Measurements from ENCODE around the gene LIX1.

DNA sequence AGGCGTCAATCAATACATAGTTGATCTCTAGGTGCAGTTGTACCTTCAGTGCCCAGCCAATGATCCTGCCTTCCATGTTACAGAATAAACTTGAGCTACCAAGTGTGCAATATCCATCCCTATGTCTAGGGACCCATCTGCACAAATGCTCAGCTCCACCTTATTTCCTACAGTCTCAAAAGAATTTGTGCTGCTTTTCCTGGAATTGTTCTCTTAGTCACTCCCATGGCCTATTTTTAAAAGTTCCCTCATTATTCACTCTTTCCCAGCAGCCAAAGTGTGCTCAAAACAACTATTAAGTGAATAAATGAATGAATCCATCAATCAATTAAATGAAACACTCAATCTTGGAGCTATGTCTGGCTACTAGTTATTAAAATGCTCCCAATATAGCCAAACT is 14.7 kb downstream of the LIX1 start:
- TF ChIP-seq, protein P1, sequence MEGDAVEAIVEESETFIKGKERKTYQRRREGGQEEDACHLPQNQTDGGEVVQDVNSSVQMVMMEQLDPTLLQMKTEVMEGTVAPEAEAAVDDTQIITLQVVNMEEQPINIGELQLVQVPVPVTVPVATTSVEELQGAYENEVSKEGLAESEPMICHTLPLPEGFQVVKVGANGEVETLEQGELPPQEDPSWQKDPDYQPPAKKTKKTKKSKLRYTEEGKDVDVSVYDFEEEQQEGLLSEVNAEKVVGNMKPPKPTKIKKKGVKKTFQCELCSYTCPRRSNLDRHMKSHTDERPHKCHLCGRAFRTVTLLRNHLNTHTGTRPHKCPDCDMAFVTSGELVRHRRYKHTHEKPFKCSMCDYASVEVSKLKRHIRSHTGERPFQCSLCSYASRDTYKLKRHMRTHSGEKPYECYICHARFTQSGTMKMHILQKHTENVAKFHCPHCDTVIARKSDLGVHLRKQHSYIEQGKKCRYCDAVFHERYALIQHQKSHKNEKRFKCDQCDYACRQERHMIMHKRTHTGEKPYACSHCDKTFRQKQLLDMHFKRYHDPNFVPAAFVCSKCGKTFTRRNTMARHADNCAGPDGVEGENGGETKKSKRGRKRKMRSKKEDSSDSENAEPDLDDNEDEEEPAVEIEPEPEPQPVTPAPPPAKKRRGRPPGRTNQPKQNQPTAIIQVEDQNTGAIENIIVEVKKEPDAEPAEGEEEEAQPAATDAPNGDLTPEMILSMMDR (IDR thresholded peaks at IDR 0.05) = no peak
- TF ChIP-seq POLR2AphosphoS5 (IDR thresholded peaks at IDR 0.05) = no peak
- no peak for TF ChIP-seq POLR2A (IDR thresholded peaks at IDR 0.05)
- no peak for TF ChIP-seq EP300 (IDR thresholded peaks at IDR 0.05)
